CD14-positive monocyte (primary cell): Measurements from ENCODE around the gene FFAR2. TPM values are rescaled to one million over a fixed set of nuclear protein-coding genes. Genes with fewer than 3 reads are reported as not detected.

Source experiments
- DNase-seq, 3 donors: peaks; one replicate each; pipeline ENCODE4 v3.0.0-alpha.2; 2011 to 2022
- H2AFZ ChIP-seq: 2 replicates; pipeline ENCODE4 v1.6.0; 2012; ENCODE audit warnings: mild to moderate bottlenecking, low read depth, low read length, inconsistent platforms; ENCODE audit not compliant: insufficient read depth, poor library complexity, severe bottlenecking
- H3K27ac ChIP-seq, 2 donors: 1 replicate in 1 of 2; 2 replicates in 1 of 2; pipeline ENCODE4 v1.5.1; 2012 to 2013; ENCODE audit warnings: low read length in 2 of 2, control low read depth in 1 of 2, inconsistent platforms in 1 of 2, low read depth in 1 of 2, mild to moderate bottlenecking in 1 of 2
- H3K27me3 ChIP-seq, 2 donors: one replicate each; pipeline versions ENCODE4 v1.6.0 to v1.6.1; 2011 to 2013; ENCODE audit warnings: low read length in 2 of 2; ENCODE audit not compliant: control insufficient read depth in 2 of 2, insufficient read depth in 2 of 2
- H3K36me3 ChIP-seq, 2 donors: replicated peaks in 1 of 2; 1 replicate in 1 of 2; 2 replicates in 1 of 2; pipeline versions ENCODE4 v1.5.1 to v1.6.1; 2012 to 2013; ENCODE audit warnings: low read length in 2 of 2, control low read depth in 1 of 2, inconsistent platforms in 1 of 2, mild to moderate bottlenecking in 1 of 2; ENCODE audit not compliant: insufficient read depth in 2 of 2, control insufficient read depth in 1 of 2
- H3K4me1 ChIP-seq, 2 donors: 1 replicate in 1 of 2; 2 replicates in 1 of 2; pipeline versions ENCODE4 v1.5.1 to v1.6.1; 2012 to 2013; ENCODE audit warnings: low read length in 2 of 2, control low read depth in 1 of 2, inconsistent platforms in 1 of 2, mild to moderate bottlenecking in 1 of 2, moderate library complexity in 1 of 2; ENCODE audit not compliant: insufficient read depth in 2 of 2, control insufficient read depth in 1 of 2
- H3K4me2 ChIP-seq: replicated peaks from 2 replicates; pipeline ENCODE3; 2012; ENCODE audit warnings: low read length, moderate library complexity, mild to moderate bottlenecking; ENCODE audit not compliant: poor library complexity, severe bottlenecking; ENCODE audit errors: extremely low read depth
- H3K4me3 ChIP-seq, 3 experiments: fragments of 200-600 bp in 1 of 3; sonication (generic) in 1 of 3; replicated peaks in 1 of 3; 1 replicate in 2 of 3; 2 replicates in 1 of 3; pipeline ENCODE4 v1.5.1; 2011 to 2013; ENCODE audit warnings: low read length in 3 of 3, mild to moderate bottlenecking in 3 of 3, control low read depth in 2 of 3, low read depth in 2 of 3, inconsistent platforms in 1 of 3, moderate library complexity in 1 of 3
- H3K79me2 ChIP-seq: 2 replicates; pipeline ENCODE4 v1.6.0; 2012; ENCODE audit warnings: mild to moderate bottlenecking, control low read depth, inconsistent platforms, low read length, moderate library complexity; ENCODE audit not compliant: insufficient read depth
- H3K9ac ChIP-seq: 2 replicates; pipeline ENCODE4 v1.6.0; 2017; ENCODE audit warnings: low read length, mild to moderate bottlenecking; ENCODE audit not compliant: insufficient read depth, poor library complexity, severe bottlenecking
- H3K9me3 ChIP-seq, 2 donors: replicated peaks in 1 of 2; 1 replicate in 1 of 2; 2 replicates in 1 of 2; pipeline versions ENCODE4 v1.5.1 to v1.6.1; 2012 to 2013; ENCODE audit warnings: low read length in 2 of 2, control low read depth in 1 of 2; ENCODE audit not compliant: control insufficient read depth in 1 of 2, insufficient read depth in 1 of 2
- H4K20me1 ChIP-seq: 2 replicates; pipeline ENCODE4 v1.6.0; 2012; ENCODE audit warnings: mild to moderate bottlenecking, low read length, control low read depth, moderate library complexity; ENCODE audit not compliant: insufficient read depth
- H3K27ac Mint-ChIP-seq, 7 donors: one replicate each; pipeline ENCODE4 v1.8.0; 2020; ENCODE audit warnings: mild to moderate bottlenecking in 7 of 7, mixed read lengths in 7 of 7, moderate library complexity in 6 of 7, inconsistent platforms in 2 of 7
- H3K27me3 Mint-ChIP-seq, 3 donors: one replicate each; pipeline ENCODE4 v1.8.0; 2021 to 2022; ENCODE audit warnings: low read depth in 3 of 3, mild to moderate bottlenecking in 3 of 3, mixed read lengths in 3 of 3, moderate library complexity in 3 of 3, inconsistent platforms in 1 of 3
- H3K36me3 Mint-ChIP-seq, 2 donors: one replicate each; pipeline ENCODE4 v1.8.0; 2020; ENCODE audit warnings: mixed read lengths in 2 of 2, inconsistent platforms in 1 of 2, mild to moderate bottlenecking in 1 of 2
- H3K4me1 Mint-ChIP-seq: one replicate; pipeline ENCODE4 v1.8.0; 2020; ENCODE audit warnings: mild to moderate bottlenecking, mixed read lengths
- H3K4me3 Mint-ChIP-seq, 2 donors: one replicate each; pipeline ENCODE4 v1.8.0; 2020; ENCODE audit warnings: mild to moderate bottlenecking in 2 of 2, mixed read lengths in 2 of 2, moderate library complexity in 1 of 2
- H3K9me3 Mint-ChIP-seq, 7 donors: one replicate each; pipeline ENCODE4 v1.8.0; 2020 to 2022; ENCODE audit warnings: mixed read lengths in 7 of 7, mild to moderate bottlenecking in 6 of 7, moderate library complexity in 6 of 7, inconsistent platforms in 2 of 7
- WGBS: methylation state at CpG from one replicate; pipeline ENCODE4 v1.1.5; 2013; ENCODE audit warnings: missing lambda C conversion rate; ENCODE audit not compliant: insufficient coverage; 5-methylcytosine and 5-hydroxymethylcytosine counted together
- intact Hi-C, 2 donors: fragments of 100-400 bp; cut with micrococcal nuclease; formaldehyde crosslinking; loops; one replicate each; pipeline versions ENCODE4 v1.15.0 to v1.15.1; 2023
- polyA plus RNA-seq, 3 donors: library from polyadenylated mRNA; depleted of rRNA in 1 of 3; unstranded in 2 of 3; stranded (reverse) in 1 of 3; fragments of 300-500 nt in 2 of 3; fragments of >200 nt in 1 of 3; fragmentation: Illumina TruSeq in 2 of 3; gene quantifications; 1 replicate in 2 of 3; 2 replicates in 1 of 3; pipeline ENCODE4 v1.2.3, GENCODE V29; 2012 to 2021
- TF ChIP-seq, protein P1 (sequence below): fragments of 200-600 bp; IDR thresholded peaks from one replicate; pipeline ENCODE4 v1.8.0; 2022; ENCODE audit warnings: antibody characterized with exemption, mild to moderate bottlenecking

Gene FFAR2
- polyA plus RNA-seq, 3 donors, result 5.7 to 38.7 (median 10.8) TPM

DNA sequence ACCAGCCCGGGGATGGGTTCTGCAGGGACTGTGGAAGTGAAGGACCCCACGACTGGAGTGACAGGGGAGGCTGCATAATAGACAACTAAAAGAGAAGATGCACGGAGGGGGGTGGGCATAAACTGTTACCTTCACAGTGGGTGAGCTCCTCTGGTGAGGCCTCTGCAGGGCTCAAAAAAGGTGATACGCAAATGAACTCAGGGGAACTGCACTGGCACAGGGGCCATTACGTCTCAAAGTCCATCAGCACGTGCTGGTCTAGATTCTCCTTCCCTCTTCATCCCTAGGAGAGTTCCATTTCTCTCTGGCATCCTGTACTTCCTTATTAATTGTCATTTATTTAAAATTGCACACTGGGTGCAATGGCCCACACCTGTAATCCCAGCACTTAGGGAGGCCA is 8.1 kb upstream of the FFAR2 start:
- Mint-ChIP-seq H3K4me3 (peak overlapping the region in 1 of 2 donors; percentile 51), H3K27ac (peak overlapping the region in 3 of 7 donors; percentile 4 to 96 (median 83)), H3K36me3 (peaks cover 3 to 5% of the 10 kb centered on the region in 2 donors), H3K27me3 (peaks cover 5 to 16% (median 6%) of the 10 kb centered on the region in 3 donors), H3K9me3 (peaks cover 0 to 2% (median 0%) of the 10 kb centered on the region in 7 donors), H3K4me1 (peaks cover 81% of the 10 kb centered on the region)
- H3K9ac ChIP-seq, result no peak overlapping the region
- H2AFZ ChIP-seq, result no peak overlapping the region
- no peak for DNase-seq
- no peaks in the 10 kb centered on the region for H3K36me3 ChIP-seq
- intact Hi-C loops, result loop anchor here (10.0 kb wide), 2 partner anchors 225 to 465 kb away; partner anchors contain the start of genes HCST (in 1 of the 2), NFKBID (in 1 of the 2) and TYROBP (in 1 of the 2)
- TF ChIP-seq, protein P1, sequence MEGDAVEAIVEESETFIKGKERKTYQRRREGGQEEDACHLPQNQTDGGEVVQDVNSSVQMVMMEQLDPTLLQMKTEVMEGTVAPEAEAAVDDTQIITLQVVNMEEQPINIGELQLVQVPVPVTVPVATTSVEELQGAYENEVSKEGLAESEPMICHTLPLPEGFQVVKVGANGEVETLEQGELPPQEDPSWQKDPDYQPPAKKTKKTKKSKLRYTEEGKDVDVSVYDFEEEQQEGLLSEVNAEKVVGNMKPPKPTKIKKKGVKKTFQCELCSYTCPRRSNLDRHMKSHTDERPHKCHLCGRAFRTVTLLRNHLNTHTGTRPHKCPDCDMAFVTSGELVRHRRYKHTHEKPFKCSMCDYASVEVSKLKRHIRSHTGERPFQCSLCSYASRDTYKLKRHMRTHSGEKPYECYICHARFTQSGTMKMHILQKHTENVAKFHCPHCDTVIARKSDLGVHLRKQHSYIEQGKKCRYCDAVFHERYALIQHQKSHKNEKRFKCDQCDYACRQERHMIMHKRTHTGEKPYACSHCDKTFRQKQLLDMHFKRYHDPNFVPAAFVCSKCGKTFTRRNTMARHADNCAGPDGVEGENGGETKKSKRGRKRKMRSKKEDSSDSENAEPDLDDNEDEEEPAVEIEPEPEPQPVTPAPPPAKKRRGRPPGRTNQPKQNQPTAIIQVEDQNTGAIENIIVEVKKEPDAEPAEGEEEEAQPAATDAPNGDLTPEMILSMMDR, result no peak
- no peaks in the 10 kb centered on the region for H3K79me2 ChIP-seq
- H3K27ac ChIP-seq, result no peak overlapping the region
- 84% methylated on average over 5 of the region's 6 CpGs for WGBS
- no peaks in the 10 kb centered on the region for H4K20me1 ChIP-seq
- peaks cover 68 to 84% of the 10 kb centered on the region in 2 donors for H3K4me1 ChIP-seq
- H3K27me3 ChIP-seq, result no peaks in the 10 kb centered on the region
- no peak overlapping the region for H3K4me2 ChIP-seq
- no peaks in the 10 kb centered on the region for H3K9me3 ChIP-seq
- H3K4me3 ChIP-seq, result no peak overlapping the region

DNA sequence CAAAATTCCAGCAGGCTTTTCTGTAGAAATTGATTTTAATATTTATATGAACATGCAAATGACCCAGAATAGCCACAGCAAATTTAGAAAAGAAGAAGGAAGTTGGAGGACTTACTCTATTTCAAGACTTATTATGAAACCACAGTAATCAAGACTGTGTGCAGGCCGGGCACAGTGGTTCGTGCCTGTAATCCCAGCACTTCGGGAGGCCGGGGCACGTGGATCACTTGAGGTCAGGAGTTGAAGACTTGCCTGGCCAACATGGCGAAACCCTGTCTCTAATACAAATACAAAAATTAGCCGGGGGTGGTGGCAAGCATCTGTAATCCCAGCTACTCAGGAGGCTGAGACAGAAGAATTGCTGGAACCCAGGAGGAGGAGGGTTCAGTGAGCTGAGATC is 6.0 kb upstream of the FFAR2 start:
- H3K9me3 Mint-ChIP-seq, result peaks cover 0 to 3% (median 0%) of the 10 kb centered on the region in 7 donors
- no peaks in the 10 kb centered on the region for H4K20me1 ChIP-seq
- no peaks in the 10 kb centered on the region for H3K36me3 ChIP-seq
- no peaks in the 10 kb centered on the region for H3K27me3 ChIP-seq
- no peak overlapping the region for H3K4me3 Mint-ChIP-seq
- H3K27ac Mint-ChIP-seq, result peak overlapping the region; percentile 73 to 92 (median 89)
- H3K9ac ChIP-seq, result no peak overlapping the region
- intact Hi-C loops, result loop anchor here (10.0 kb wide), 2 partner anchors 227 to 463 kb away; partner anchors contain the start of genes HCST (in 1 of the 2), NFKBID (in 1 of the 2) and TYROBP (in 1 of the 2)
- TF ChIP-seq, protein P1, result no peak
- peak overlapping the region in 1 of 3 experiments; percentile 32 for H3K4me3 ChIP-seq
- peaks cover 81% of the 10 kb centered on the region for H3K4me1 Mint-ChIP-seq
- H3K79me2 ChIP-seq, result no peaks in the 10 kb centered on the region
- peaks cover 6 to 25% (median 10%) of the 10 kb centered on the region in 3 donors for H3K27me3 Mint-ChIP-seq
- H3K27ac ChIP-seq, result peak overlapping the region; percentile 39 to 62
- H3K4me1 ChIP-seq, result peaks cover 70 to 84% of the 10 kb centered on the region in 2 donors
- WGBS, result 0% methylated on average over 4 of the region's 7 CpGs
- H3K9me3 ChIP-seq, result no peaks in the 10 kb centered on the region
- peak; percentile 90 to 94 (median 91) for DNase-seq
- H2AFZ ChIP-seq, result no peak overlapping the region
- H3K4me2 ChIP-seq, result peak overlapping the region; percentile 30
- peaks cover 9 to 14% of the 10 kb centered on the region in 2 donors for H3K36me3 Mint-ChIP-seq
